HG02938 (cell line): Measurements from ENCODE around the gene TRMT10B.
A peak's percentile ranks its signal among the peaks of the same experiment; 100 is the strongest.
"Not testable (repeated sequence)": the region's sequence is repeated elsewhere in the genome, so short reads cannot be mapped to it uniquely, and the experiment has no call there.

Experiments used
- ATAC-seq: cut with Tn5 transposase; IDR thresholded peaks from one replicate; pipeline ENCODE4 v1.9.1; 2021; ENCODE audit warnings: mild to moderate bottlenecking, moderate library complexity; ENCODE audit not compliant: unreplicated experiment

TRMT10B gene

DNA sequence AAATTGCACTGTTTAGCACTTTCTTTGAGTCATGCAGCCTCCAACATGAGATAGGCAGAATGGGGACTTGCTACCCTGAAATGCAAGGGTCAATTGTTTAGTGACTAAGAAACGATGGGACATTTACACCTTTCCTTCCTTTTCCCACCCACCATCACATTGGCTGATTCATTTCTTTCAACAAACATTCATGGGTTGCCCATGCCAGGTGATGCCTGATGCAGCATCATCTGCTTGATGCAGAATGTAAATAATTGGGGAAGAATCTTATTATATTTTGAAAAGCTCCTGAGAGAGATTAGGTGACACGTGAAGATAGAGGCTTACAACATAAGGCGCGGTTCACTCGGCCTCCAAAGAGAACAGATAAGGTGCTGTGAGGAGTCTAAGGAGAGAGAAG lies 4.5 kb upstream of the TRMT10B start:
- ATAC-seq = no peak

DNA sequence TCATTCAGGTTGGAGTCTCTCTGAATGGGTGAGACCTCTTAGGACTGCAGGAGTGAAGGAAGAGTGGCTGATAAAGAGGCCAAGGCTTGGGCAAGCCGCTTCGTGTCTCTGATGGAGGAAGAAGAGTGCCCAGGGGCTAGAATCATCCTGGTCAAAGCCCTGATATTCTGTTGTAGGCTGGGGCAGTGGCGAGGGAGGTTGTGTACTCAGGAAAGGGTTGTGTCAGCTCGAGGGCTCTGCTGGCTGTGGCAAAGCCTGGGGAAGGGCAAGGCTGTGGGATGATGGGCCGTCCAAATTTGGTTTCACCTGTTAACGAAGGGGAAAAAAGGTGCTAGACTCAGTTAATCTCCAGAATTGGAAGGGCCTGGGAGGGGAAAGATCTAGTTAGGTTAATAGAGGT lies 2.4 kb upstream of the TRMT10B start:
- no peak for ATAC-seq

DNA sequence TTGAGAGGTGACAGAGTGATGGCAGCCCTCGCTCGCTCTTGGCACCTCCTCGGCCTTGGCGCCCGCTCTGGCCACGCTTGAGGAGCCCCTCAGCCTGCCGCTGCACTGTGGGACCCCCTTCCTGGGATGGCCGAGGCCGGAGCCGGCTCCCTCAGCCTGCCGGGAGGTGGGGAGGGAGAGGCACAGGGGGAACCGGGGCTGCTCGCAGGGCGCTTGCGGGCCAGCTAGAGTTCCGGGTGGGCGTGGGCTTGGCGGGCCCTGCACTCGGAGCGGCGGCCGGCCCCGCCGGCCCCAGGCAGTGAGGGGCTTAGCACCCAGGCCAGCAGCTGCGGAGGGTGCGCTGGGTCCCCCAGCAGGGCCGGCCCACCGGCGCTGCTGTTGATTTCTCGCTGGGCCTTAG lies 1.9 kb upstream of the TRMT10B start:
- ATAC-seq = not testable (repeated sequence)

DNA sequence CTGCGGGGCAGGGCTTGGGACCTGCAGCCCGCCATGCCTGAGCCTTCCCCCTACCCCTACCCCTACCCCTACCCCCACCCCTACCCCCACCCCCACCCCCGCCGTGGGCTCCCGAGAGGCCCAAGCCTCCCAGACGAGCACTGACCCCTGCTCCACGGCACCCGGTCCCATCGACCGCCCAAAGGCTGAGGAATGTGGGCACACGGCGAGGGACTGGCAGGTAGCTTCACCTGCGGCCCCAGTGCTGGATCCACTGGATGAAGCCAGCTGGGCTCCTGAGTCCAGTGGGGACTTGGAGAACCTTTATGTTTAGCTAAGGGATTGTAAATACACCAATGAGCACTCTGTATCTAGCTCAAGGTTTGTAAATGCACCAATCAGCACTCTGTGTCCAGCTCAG lies 1.5 kb upstream of the TRMT10B start:
- ATAC-seq = not testable (repeated sequence)

DNA sequence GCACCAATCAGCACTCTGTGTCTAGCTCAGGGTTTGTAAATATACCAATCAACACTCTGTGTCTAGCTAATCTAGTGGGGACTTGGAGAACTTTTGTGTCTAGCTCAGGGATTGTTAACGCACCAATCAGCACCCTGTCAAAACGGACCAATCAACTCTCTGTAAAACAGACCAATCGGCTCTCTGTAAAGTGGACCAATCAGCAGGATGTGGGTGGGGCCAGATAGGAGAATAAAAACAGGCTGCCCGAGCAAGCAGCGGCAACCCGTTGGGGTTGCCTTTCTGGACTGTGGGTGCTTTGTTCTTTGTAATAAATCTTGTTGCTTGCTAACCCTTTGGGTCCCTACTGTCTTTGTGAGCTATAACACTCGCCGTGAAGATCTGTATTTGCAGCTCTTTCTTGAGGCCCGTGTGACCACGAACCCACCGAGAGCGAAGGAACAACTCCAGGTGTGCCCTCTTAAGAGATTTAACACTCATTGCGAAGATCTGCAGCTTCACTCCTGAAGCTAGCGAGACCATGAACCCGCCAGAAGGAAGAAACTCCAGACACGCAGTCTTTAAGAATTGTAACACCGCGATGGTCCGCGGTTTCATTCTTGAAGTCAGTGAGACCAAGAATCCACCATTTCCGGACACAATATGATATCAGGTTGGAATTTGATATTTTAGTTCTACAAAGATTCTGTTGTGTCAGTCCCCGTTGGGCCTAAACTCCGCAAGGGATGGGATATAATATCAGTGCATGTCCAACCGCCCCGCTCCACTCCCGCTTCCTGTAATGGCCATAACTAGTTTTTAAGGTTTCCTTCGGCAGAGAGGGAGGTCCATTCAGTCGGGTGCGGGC lies 740 bp upstream of the TRMT10B start:
- ATAC-seq = no peak

DNA sequence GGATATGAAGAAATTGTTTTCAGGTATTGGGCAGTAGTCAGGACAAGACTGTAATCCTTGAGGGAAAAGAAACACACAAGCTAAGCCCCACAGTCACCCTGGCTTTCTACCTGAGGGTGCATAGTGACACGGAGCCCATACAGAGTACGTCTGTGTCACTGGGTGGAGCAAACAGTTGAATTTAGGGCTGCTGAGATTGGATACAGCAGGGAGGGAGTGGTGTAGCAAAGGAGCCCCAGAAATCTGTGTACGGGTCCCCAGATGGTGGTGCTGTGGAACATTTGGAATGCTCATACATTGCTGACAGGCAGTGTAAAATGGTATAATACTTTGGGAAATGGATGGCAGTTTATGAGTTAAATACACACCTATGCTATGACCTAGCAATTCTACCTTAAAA lies 5.1 kb downstream of the TRMT10B start:
- ATAC-seq = no peak

DNA sequence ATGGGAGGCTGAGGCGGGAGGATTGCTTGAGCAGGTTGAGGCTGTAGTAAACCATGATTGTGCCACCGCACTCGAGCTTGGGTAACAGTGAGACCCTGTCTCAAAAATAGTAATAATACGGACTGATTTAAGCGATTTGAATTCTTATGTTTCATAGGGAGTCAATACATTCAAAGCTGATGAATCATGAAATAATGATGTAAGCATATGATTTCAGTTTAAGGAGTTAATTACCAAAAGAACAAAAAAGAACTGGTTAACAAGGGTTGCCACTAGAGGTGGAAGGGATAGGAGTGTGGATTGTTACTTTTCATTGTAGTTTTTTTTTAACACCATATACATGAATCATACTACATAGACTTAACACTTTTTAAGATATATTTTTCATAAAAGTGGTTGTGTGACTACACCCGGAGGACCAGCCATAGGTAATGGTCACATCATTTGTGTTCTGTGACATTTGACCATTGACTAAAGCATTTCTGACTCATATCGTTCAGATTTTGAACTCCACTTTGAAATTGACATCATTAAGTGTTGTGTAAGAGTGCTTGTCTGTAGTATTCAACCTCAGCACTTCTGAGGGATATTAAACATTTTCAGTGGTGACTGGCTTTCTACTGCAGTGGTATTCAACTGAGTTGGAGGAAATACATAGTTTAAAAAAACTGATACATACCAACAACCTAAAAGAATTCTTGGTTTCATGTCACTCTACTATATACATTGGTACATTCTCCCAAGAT lies 7.0 kb downstream of the TRMT10B start:
- no peak for ATAC-seq

DNA sequence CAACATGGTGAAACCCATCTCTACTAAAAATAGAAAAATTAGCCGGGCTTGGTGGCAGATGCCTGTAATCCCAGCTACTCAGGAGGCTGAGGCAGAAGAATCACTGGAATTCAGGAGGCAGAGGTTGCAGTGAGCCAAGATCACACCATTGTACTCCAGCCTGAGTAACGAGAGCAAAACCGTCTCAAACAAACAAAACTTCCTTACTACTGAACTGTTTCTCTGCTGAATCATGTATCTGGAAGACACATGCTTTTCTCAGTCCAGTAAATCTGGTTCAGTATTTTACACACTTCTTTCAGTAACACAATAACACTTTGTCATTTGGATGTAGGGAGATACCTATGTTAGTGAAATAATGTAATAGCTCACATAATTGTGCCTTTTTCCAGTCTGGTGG lies 7.9 kb downstream of the TRMT10B start:
- ATAC-seq = no peak

DNA sequence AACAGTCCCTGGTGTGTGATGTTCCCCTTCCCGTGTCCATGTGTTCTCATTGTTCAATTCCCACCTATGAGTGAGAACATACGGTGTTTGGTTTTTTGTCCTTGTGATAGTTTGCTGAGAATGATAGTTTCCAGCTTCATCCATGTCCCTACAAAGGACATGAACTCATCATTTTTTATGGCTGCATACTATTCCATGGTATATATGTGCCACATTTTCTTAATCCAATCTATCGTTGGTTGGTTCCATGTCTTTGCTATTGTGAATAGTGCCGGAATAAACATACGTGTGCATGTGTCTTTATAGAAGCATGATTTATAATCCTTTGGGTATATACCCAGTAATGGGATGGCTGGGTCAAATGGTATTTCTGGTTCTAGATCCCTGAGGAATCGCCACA lies 11.7 kb downstream of the TRMT10B start:
- ATAC-seq = not testable (repeated sequence)

DNA sequence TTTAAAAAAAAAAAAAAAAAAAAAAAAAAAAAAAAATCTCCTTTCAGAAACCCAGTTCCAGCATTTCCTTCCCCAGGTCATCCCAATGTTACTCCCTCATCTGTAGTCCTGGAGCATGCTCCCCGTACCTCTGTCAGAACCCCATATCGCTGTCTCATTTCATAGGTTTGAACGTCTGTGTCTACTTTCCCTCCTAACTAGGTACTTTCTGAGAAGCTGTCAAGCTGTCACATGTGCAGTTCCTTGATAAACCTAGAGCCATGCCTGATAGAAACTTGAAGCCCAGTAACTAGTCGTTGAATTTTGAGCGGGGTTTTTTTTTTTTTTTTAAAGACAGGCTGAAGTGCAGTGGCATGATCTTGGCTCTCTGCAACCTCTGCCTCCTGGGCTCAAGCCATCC lies 15.7 kb downstream of the TRMT10B start:
- ATAC-seq = no peak

DNA sequence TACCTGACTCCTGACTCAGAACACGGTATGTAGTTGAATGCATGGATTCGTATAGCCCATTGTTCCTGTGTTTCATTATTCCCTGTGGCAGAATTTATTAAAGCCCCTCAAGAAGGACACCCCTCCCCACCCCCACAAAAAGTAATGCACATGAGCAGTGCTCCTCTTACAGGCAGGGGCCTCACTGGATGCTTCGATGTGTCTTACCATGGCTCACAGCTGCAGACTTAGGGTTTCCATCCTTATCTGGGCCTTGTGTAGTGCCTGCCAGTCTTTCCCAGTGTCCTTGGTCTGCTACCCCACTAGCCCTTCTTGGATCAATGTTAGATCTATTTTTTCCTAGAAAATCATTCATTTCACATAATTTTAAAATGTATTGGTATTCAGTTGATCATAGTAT lies 16.4 kb downstream of the TRMT10B start:
- ATAC-seq = no peak

DNA sequence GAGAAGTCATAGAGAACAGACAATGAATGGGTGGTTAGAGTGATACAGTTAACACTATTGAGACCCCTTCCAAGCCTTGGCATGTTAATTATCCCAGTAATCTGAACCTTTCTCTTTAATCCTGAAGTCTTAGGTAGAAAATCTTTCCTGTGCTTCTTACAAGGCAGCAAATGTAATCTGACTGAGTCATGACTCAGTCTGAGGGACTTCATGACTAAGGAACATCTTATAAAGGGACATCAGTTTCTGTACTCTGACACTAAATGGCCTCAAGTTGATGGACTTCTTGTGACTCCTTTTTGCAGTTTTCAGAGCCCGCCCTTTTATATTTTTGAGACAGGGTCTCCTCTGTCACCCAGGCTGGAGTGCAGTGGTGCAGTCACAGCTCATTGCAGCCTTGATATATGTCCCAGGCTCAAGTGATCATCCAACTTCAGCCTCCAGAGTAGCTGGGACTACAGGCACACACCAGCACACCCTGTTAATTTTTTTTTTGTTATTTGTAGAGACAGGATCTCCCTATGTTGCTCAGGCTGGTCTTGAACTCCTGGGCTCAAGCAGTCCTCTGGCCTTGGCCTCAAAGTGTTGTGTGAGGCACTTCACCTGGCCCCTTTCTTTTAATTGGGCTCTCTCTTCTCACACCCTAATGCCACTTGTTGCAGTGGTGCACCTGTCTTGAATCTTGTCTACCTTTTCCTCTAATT lies 21.8 kb downstream of the TRMT10B start:
- no peak for ATAC-seq

DNA sequence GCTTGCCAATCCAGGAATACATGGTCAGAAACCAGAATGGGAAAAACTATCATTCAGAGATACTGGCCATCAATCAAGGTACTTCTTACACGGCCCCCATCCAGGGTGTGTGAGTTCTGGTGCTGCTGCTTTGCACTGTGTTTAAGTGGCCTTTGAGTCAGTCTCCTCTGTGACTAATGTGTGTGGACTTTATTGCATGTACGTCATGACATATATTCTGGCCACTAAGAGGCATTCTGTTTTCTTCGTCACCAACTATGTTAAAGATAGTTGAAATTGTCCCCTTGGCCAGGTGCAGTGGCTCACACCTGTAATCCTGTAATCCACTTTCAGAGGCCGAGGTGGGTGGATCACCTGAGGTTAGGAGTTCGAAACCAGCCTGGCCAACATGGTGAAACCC lies 22.7 kb downstream of the TRMT10B start:
- no peak for ATAC-seq

DNA sequence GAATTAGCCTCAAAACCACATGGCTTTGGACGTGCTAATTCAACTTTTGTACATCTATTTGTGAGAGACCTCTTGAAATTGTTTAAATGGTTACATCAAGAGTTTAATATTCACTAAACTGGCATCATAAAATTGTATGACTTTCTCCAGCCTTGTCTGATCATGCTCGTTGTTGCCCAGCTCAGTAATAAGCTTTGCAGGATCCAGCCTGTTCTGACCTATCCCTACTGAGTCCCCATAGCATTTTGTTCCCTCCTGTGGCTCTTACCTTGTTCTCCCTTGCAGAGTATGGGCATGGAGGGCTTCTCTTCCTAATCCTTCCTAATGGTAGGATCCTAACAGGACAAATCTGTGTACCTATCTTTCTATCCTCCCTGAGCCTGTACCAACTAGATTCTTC lies 24.9 kb downstream of the TRMT10B start:
- ATAC-seq = no peak

DNA sequence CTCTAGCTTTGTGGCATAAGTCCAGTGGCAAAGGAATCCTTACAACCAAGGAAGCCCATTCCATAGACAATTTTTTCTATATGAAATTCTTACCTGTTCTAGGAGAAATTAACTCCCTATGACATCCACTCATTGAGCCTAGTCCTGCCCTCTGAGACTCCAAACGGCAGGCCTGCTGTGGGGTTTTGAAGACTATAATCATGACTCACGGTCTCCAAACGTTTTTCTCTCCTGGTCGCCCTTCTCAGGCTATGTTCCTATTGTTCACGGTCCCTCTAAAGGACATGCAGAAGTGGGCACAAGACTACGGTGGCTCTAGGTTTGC lies 30.6 kb downstream of the TRMT10B start:
- ATAC-seq = no peak

DNA sequence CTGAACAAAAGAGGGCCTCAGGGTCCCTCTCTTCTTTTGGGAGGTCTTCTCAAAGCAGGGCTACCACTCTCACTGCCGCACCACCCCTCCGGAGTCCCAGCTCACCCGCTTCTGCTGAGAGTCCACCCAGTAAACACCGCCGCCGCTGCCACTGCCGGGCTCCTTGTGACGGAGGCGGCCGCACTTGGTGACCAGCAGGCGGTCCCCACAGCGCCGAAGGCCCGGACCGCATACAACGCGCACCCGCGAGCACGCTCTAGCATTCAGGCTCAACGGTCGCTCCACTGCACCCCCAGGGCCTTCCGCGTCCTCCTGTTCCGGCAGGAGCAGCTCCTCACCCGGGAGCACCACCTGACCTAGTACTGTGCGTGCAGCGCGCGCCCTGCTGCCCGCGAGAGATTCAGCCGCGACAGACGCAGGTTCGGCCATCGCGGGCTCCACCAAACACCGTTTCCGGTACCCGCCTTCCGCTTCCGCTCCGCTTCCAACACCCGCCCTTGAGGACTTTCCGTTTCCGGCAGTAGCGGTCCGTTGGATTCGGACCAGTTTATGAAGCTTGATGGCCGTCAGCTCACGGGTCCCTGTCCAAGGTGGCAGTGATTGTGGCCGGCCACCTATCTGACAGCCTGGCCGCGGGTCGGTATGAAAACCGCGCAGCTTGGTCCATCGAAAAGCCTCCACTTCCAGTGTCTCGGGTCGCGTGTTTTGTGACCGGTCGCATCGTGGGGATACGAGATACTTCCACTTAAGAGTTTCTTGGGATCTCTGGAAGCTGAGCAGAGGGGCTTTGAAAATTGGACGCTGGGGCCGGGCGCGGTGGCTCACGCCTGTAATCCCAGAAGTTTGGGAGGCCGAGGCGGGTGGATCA lies 31.2 kb downstream of the TRMT10B start, which contains the start of gene EXOSC3:
EXOSC3 (minus strand) TSS at position 449 of the 868 bp plus-strand sequence; CDS start at position 429, 20 bp downstream.
- peak; percentile 89 for ATAC-seq

DNA sequence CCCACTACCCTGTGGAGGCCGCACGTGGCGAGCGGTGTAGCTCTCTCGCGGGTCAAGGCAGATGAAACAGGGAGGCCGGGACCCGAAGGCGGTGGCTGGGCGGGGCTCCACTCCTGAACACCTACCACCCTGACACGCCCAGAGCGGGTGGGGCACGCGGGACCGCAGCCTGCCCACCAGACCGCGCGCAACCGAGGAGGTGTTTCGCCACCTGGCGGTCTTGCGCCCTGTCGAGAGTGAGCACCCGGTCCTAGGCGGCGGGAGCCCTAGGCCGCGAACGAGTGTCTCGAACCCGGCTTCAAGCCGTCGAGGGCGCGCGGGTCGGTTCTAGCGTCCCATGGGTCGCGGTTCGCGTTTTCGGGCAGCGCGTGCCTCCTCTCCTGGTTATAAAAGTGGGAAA lies 33.5 kb downstream of the TRMT10B start:
- no peak for ATAC-seq

DNA sequence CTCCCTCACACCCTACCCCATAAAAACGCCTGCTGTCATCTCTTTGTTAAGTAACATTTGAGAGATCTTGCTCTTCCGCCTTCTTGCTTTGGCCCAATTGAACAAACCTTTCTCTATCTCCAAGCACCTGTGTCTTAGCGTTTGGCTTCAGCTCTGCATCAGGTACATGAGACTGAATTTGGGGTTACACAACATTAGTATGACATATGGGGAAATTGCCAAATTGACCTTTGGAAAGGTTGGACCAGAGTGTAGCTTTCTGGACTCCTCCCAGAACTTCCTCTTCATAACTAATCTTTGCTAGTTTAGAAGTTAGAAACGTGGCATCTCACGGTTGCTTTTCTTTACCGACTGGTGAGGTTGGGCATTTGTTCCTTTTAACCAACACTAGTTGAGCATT lies 34.7 kb downstream of the TRMT10B start:
- no peak for ATAC-seq

DNA sequence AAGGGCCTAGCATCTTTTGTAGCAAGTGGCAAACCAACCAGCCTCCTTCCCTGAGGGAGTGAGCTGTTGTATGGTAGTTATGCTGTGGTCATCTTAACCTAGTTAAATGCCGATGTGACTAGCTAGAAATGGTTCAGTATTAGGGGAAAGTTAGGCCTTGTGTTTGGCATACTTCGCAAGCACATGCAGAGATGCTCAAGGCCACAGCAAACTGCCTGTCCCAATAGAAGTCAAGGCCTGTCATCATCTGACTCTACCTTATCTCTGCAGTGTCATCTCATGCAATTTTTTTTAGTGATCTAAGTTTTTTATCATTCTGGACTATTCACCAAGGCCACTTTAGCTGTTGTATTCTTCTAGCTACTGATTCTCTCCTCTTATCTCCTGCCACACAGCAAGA lies 36.5 kb downstream of the TRMT10B start:
- ATAC-seq = no peak

DNA sequence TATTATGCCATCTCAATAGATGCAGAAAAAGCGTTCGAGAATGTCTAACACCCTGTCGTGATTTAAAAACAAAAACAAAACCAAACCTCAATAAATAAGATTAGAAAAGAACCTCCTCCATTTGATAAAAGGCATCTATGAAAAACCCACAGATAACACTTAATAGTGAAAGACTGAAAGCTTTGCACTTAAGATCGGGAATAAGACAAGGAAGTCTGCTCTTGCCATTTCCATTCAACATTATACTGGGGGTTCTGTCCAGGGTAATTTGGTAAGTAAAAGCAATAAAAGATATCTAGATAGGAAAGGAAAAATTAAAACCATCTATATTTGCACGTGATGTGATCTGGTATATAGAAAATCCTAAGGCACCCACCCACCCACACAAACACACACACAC lies 38.5 kb downstream of the TRMT10B start:
- no peak for ATAC-seq

DNA sequence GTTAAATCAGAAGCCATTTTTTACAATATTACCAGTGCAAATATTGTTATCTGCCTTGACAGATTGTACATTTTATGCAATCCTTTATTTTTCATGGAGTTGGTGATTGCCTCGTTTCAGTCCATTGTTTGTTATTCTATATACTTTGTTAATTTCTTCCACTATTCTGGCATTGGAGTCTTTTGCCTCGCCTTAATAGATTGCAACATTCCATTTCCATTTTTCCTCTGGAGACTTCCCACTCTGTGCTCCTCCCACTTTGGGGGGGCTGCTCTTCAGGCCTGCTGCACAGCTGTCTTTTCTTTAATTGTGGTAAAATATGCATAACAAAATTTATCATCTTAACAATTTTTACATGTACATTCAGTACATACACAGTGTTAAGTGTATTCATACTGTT lies 42.6 kb downstream of the TRMT10B start:
- no peak for ATAC-seq
